Activated naive CD8-positive, alpha-beta T cell treated with anti-CD3 and anti-CD28 coated beads, Interleukin-2, amount 50 U/mL, for 24 hours (primary cell): Measurements from ENCODE around the gene CPLX3.

ENCODE experiments used
- ATAC-seq: fragments of 150-1000 bp; cut with Tn5 transposase; one replicate; pipeline ENCODE4 v1.10.0; 2021
- DNase-seq: peaks from one replicate; pipeline ENCODE4 v3.0.0; 2021
- H3K27ac Mint-ChIP-seq: one replicate; pipeline ENCODE4 v1.8.0; 2021; ENCODE audit warnings: mild to moderate bottlenecking, mixed read lengths
- H3K27me3 Mint-ChIP-seq: one replicate; pipeline ENCODE4 v1.8.0; 2021; ENCODE audit warnings: mixed read lengths
- H3K36me3 Mint-ChIP-seq: one replicate; pipeline ENCODE4 v1.8.0; 2021; ENCODE audit warnings: low read depth, mixed read lengths
- H3K4me1 Mint-ChIP-seq: one replicate; pipeline ENCODE4 v1.8.0; 2021; ENCODE audit warnings: mixed read lengths
- H3K4me3 Mint-ChIP-seq: one replicate; pipeline ENCODE4 v1.8.0; 2021; ENCODE audit warnings: mild to moderate bottlenecking, moderate library complexity, mixed read lengths
- H3K9me3 Mint-ChIP-seq: one replicate; pipeline ENCODE4 v1.8.0; 2021; ENCODE audit warnings: mixed read lengths

CPLX3 gene, protein sequence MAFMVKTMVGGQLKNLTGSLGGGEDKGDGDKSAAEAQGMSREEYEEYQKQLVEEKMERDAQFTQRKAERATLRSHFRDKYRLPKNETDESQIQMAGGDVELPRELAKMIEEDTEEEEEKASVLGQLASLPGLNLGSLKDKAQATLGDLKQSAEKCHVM

GRCh38 chr15:74826364-74826819 lies at the start of gene CPLX3:
TSS of gene CPLX3 (plus strand) at chr15:74826627. CDS start at chr15:74826704, 77 bp downstream.
- no peak for ATAC-seq

DNA sequence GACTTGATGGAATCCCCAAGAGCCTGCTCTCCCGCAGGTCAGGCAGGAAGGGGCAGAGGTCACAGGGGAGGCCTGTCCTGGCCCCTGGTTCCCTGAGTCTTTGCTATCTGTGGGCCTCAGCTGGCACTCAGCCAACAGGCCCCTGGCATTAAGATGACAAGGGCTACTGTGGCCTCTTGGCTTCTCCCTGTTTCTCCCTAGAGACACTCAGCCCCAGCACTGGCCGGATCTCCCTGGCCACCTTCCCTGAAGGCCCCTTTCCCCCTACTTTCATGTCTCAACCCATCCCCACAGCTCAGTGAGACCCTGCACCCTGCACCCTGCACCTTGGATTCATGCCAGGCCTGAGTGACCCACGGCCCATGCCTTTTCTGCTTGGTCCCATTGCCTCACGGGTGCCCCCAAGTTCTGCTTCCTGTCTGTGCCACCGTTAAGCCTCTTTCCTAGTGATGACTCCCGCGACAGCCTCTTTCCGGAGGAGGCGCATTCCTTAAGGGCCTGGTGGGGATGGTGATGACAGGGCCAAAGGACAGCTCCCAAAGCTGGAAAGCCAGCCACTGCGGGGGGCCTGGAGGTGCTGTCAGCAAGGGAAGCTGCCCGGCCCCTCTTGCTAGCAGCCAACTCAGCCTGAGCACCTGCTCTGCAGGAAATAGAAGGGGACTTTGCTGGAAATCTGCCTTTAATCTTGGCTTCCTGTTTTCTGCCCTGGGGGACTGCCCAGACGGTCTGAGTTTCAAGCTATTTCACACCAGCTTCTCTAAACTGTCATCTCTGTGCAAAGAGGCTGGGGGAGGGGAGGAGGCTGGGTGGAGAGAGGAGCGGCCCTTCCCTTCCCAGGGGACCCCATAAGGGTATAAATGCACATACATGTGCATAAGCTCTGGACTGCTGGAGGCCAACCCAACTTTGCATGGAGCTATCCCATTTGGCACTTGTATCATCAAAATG lies 49.3 kb upstream of the CPLX3 start:
- Mint-ChIP-seq H3K9me3 (no peaks in the 10 kb centered on the region), H3K4me1 (peaks cover 86% of the 10 kb centered on the region), H3K4me3 (peak overlapping the region; percentile 75), H3K27ac (peak overlapping the region; percentile 99), H3K27me3 (no peaks in the 10 kb centered on the region), H3K36me3 (peaks cover 2% of the 10 kb centered on the region)
- ATAC-seq, result peak; percentile 37
- peak; percentile 64 for DNase-seq

More at GRCh38 chr15:74826364-74826819, at the start of gene CPLX3:
- H3K4me1 Mint-ChIP-seq, result peaks cover 2% of the 10 kb centered on the region
- peaks cover 38% of the 10 kb centered on the region for H3K27me3 Mint-ChIP-seq
- H3K36me3 Mint-ChIP-seq, result no peaks in the 10 kb centered on the region
- no peak within 1 kb of the TSS for H3K27ac Mint-ChIP-seq
- no peak within 1 kb of the TSS for H3K4me3 Mint-ChIP-seq
- DNase-seq, result peak; percentile 47
- H3K9me3 Mint-ChIP-seq, result no peaks in the 10 kb centered on the region

- peaks cover 78% of the 10 kb centered on the region for H3K4me1 Mint-ChIP-seq
- H3K36me3 Mint-ChIP-seq, result peaks cover 2% of the 10 kb centered on the region
- no peak for ATAC-seq
- H3K4me3 Mint-ChIP-seq, result peak overlapping the region; percentile 75
- H3K9me3 Mint-ChIP-seq, result no peaks in the 10 kb centered on the region
- H3K27me3 Mint-ChIP-seq, result no peaks in the 10 kb centered on the region
- no peak for DNase-seq
- peak overlapping the region; percentile 99 for H3K27ac Mint-ChIP-seq
These were observed 48.4 kb upstream of the CPLX3 start for GRCh38 chr15:74777769-74778598.

DNA sequence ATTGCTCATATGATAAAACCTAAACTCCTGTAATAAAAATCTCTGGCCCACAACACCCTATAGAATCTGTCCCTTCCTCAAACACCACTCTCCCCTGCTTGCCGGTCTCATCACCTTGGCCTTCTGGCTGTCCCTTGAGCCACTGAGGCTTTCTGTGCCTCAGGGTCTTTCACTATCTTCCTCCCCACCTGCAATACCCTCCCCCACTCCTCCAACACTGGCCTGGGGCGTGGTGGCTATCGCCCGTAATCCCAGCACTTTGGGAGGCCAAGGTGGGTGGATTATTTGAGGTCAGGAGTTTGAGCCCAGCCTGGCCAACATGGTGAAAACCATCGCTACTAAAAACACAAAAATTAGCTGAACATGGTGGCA lies 47.8 kb upstream of the CPLX3 start:
- ATAC-seq (no peak), DNase-seq (no peak)
- no peaks in the 10 kb centered on the region for H3K9me3 Mint-ChIP-seq
- H3K36me3 Mint-ChIP-seq, result peaks cover 8% of the 10 kb centered on the region
- H3K4me1 Mint-ChIP-seq, result peaks cover 72% of the 10 kb centered on the region
- peak overlapping the region; percentile 75 for H3K4me3 Mint-ChIP-seq
- no peaks in the 10 kb centered on the region for H3K27me3 Mint-ChIP-seq
- peak overlapping the region; percentile 99 for H3K27ac Mint-ChIP-seq

DNA sequence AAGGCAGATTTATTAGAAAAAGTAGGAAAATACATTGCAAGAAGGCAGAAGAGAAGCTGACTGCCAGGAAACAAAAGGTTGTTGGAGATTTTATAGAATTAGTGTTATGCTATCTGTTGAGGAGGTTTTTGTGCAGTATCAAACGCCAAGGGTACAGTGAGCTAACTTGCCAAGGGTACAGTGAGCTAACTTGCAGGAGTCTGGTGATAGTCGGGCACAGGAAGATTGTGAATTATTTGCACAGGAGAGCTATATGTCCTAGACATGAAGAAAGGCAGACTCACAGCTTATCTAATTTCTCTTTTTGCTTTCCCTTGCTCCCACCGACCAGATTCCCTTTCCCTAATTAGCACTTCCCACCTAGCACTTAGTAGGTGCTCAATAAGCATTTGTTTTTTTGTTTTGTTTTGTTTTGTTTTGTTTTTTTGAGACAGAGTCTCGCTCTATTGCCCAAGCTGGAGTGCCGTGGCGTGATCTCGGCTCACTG lies 47.2 kb upstream of the CPLX3 start:
- Mint-ChIP-seq H3K27me3 (no peaks in the 10 kb centered on the region), H3K4me3 (peak overlapping the region; percentile 0)

DNA sequence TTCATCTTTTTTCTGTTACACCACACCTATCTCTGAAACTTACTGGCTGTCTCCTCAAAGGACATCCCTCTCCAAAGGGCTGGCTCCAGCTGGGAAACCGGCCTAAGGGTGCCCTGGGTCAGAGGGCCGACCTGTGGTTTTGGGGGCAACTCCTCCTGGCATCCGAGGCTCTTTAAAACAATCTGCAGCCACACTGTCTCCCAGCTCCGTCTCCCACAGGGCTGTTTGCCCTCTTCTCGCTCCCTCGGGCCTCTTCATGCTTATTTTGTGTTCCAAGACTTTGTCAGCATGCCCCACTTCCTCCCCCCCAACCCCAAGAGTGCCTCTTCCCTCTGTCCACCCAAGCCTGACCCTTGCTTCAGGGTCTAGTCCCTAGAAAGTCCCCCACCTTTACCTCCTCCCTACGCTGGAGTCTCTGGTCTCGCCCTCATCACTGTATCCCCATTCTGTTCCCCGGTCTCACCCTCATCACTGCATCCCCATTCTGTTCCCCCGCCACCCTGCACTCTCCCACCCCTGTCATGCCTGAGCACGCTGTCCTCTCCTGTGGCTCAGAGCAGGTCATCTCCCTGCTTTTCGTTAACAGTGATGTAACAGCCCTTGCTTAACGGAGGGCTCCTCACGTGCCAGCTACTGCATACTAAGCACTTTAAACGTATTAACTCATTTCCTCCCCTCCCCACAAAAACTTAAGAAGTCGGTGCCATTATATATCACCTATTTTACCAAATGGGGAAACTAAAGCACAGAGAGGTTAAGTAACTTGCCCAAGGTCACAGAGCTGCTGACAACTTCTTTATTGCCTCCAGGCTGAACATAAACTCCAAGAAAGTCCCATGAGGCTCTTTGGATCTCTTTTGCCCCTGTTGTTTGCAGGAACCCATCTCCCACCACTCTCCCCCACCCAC lies 45.6 kb upstream of the CPLX3 start:
- no peaks in the 10 kb centered on the region for H3K9me3 Mint-ChIP-seq
- no peaks in the 10 kb centered on the region for H3K27me3 Mint-ChIP-seq
- ATAC-seq (peak; percentile 4), DNase-seq (peak; percentile 56)
- H3K4me1 Mint-ChIP-seq, result peaks cover 64% of the 10 kb centered on the region
- peaks cover 26% of the 10 kb centered on the region for H3K36me3 Mint-ChIP-seq
- peak overlapping the region; percentile 84 for H3K4me3 Mint-ChIP-seq
- peak overlapping the region; percentile 99 for H3K27ac Mint-ChIP-seq

More for the DNA sequence above, 47.2 kb upstream of the CPLX3 start:
- H3K36me3 Mint-ChIP-seq, result peaks cover 13% of the 10 kb centered on the region
- no peaks in the 10 kb centered on the region for H3K9me3 Mint-ChIP-seq
- DNase-seq, result no peak
- ATAC-seq, result no peak
- H3K4me1 Mint-ChIP-seq, result peaks cover 67% of the 10 kb centered on the region
- H3K27ac Mint-ChIP-seq, result peak overlapping the region; percentile 99

DNA sequence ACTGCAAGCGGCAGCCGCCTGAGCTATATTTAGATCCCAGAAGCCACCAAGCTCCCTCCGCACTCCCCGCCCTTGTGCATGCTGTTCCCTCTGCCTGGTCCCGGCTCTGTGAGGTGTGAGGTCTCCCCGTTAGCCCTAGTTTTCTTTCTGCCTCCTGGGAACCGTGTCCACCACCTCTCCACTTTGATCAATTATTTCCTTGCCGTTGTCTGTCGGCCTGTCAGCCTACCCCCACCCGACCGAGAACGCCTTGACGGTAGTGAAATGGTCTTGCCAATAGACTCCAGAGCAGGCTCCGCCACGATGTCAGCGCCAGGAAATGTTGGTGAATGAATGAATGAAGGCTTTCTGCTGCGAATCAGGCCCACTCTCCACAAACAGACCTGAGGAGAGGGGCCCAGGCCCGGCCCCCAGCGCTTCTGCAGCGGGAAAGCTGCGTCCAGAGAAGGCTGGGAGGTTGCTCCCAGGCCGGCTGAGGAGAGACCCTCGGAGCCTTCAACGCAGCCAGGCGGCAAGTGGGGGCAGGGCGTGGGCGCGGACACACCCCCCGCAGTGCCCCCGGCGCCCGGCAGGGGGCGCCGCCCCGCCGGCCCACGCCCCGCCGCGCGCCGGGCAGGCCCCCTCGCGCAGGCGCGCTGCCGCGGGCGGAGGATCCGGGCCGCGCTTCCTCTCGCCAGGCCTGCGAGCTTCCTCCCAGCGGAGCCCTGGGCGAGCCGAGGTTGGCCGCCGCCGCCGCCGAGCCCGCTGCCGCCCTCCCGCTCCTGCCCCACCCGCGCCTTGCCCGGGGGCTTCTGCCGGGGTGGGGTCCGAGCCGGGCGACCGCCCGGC lies 44.8 kb upstream of the CPLX3 start, which contains the start of gene CSK:
Gene CSK (plus strand): TSS at position 650 of the 828 bp plus-strand sequence. CDS start 16,218 bp downstream, outside the sequence.
- Mint-ChIP-seq H3K27ac (peak within 1 kb of the TSS; percentile 99), H3K4me3 (peak within 1 kb of the TSS; percentile 95), H3K27me3 (no peaks in the 10 kb centered on the region), H3K9me3 (no peaks in the 10 kb centered on the region), H3K4me1 (peaks cover 65% of the 10 kb centered on the region), H3K36me3 (peaks cover 27% of the 10 kb centered on the region)
- DNase-seq (peak; percentile 81), ATAC-seq (peak; percentile 22)

DNA sequence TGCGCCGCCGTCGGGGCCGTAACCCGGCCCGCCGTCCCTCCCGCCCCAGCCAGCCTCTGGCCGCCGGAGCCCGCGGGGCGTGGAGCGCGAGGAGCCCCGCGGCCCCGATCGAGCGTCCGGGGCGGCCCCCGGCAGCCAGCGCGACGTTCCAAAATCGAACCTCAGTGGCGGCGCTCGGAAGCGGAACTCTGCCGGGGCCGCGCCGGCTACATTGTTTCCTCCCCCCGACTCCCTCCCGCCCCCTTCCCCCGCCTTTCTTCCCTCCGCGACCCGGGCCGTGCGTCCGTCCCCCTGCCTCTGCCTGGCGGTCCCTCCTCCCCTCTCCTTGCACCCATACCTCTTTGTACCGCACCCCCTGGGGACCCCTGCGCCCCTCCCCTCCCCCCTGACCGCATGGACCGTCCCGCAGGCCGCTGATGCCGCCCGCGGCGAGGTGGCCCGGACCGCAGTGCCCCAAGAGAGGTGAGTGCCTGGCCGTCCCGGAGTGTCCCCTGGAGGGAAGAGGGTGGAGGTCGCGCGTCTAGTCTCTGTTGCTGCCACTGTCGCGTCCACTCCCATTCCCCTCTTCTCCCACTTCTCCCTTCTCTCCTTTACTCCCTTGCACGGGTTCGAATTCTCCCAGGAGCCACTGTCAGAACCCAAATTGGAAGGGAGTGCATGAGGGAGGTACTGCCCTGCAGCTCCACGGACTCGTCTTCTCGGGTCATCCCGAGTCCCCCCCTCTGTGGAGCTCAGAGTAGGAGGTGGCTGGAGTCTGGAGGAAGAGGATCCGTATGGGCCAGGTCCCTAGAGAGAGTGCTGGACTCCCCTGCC lies 44.0 kb upstream of the CPLX3 start:
- ATAC-seq (no peak), DNase-seq (peak; percentile 65)
- no peaks in the 10 kb centered on the region for H3K9me3 Mint-ChIP-seq
- peaks cover 33% of the 10 kb centered on the region for H3K36me3 Mint-ChIP-seq
- no peaks in the 10 kb centered on the region for H3K27me3 Mint-ChIP-seq
- H3K4me1 Mint-ChIP-seq, result peaks cover 65% of the 10 kb centered on the region
- H3K27ac Mint-ChIP-seq, result peak overlapping the region; percentile 99
- H3K4me3 Mint-ChIP-seq, result peak overlapping the region; percentile 95

- peaks cover 65% of the 10 kb centered on the region for H3K4me1 Mint-ChIP-seq
- peak overlapping the region; percentile 99 for H3K27ac Mint-ChIP-seq
- peak overlapping the region; percentile 95 for H3K4me3 Mint-ChIP-seq
- peaks cover 40% of the 10 kb centered on the region for H3K36me3 Mint-ChIP-seq
- ATAC-seq (no peak), DNase-seq (peak; percentile 54)
- no peaks in the 10 kb centered on the region for H3K9me3 Mint-ChIP-seq
- H3K27me3 Mint-ChIP-seq, result no peaks in the 10 kb centered on the region
These were observed 43.2 kb upstream of the CPLX3 start for GRCh38 chr15:74783072-74783807.

DNA sequence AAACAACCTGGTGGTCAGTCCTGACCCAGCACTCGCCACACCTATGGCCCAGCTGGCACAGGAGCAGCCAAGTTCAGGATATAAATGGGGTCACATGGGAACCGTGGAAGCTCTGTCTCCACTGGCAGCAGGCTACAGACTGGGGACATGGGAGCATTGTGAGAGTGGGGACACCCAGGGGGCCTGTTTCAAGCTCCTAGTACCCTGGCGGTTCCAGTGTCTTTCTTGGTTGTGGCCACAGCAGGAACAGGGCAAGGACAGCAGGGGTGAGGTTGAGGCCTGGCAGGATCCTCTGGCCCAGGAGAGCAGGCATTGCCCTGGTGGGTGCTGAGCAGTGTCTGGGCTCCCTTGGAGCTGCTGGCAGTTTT lies 42.6 kb upstream of the CPLX3 start:
- peak overlapping the region; percentile 95 for H3K4me3 Mint-ChIP-seq
- no peak for ATAC-seq
- peaks cover 44% of the 10 kb centered on the region for H3K36me3 Mint-ChIP-seq

DNA sequence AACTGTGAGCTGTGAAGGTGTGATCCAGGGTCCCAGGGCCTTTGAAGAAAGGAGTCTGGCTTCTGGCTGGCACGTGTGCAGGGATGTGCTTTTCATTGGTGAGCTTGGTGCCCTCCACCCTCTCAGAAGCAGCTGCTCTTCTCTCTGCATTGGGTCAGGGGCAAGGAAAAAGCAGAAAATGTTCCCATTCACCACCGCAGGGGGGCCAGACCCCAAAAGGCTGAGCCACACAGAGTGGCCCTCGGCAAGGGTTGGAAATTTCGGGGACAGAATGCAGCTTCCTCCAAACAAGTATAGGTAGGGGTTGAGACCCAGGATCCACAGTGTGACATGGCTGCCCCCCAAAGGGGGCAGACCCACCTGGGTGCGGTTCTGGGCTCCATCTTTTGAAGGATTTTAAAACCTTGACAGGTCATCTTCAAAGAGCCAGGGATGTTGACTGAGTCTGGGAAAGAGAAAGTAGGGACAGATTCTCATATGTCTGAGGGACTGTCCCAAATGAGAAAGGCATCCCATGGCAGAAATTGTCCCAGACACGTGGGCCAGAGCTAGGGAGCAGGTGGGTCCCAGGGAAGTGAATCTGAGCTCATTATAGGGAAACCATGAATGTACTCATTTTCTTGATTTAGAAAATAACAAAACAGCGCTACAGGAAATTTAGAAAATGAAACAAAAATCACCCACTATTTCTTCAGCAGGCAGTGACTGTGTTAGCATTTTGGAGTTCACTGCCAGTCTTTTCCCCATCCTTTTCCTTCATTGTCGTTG lies 41.8 kb upstream of the CPLX3 start:
- Mint-ChIP-seq H3K36me3 (peaks cover 51% of the 10 kb centered on the region), H3K4me1 (peaks cover 65% of the 10 kb centered on the region), H3K9me3 (no peaks in the 10 kb centered on the region), H3K27me3 (no peaks in the 10 kb centered on the region), H3K27ac (peak overlapping the region; percentile 99), H3K4me3 (peak overlapping the region; percentile 95)
- ATAC-seq, result no peak
- peak; percentile 43 for DNase-seq

More for the DNA sequence above, 42.6 kb upstream of the CPLX3 start:
- peak overlapping the region; percentile 99 for H3K27ac Mint-ChIP-seq
- no peak for DNase-seq
- no peaks in the 10 kb centered on the region for H3K27me3 Mint-ChIP-seq
- peaks cover 65% of the 10 kb centered on the region for H3K4me1 Mint-ChIP-seq
- H3K9me3 Mint-ChIP-seq, result no peaks in the 10 kb centered on the region
